Measurements from ENCODE around the gene CEP68. TPM values are rescaled to one million over a fixed set of nuclear protein-coding genes. Genes with fewer than 3 reads are reported as not detected.

Gene CEP68
- total and polyA plus RNA-seq, 2 donors (not counting 1 experiment from before 2014, with no cell fraction given): 8.5 to 12.7 TPM

- TF ChIP-seq CTCF (conservative IDR thresholded peaks at IDR 0.05 in 1 of 2, IDR thresholded peaks at IDR 0.05 in 1 of 2; ENCODE audit: low read depth in 1 of 2, low read length in 2 of 2) (no peak), EZH2 (IDR thresholded peaks at IDR 0.05; ENCODE audit: low read length, missing control alignments) (no peak)
- Histone ChIP-seq H3K36me3 (ENCODE audit: control insufficient read depth, insufficient read depth, low read length) (no peaks in the 10 kb centered on the region), H3K4me2 (ENCODE audit: extremely low read depth, insufficient read depth, low read length) (no peak overlapping the region), H3K27me3 (ENCODE audit: control insufficient read depth, insufficient read depth, low read length) (peaks cover 5% of the 10 kb centered on the region), H3K9ac (ENCODE audit: insufficient read depth, low read length) (no peak overlapping the region), H3K79me2 (ENCODE audit: control insufficient read depth, insufficient read depth, low read length) (no peaks in the 10 kb centered on the region), H2AFZ (ENCODE audit: low read length) (no peak overlapping the region), H3K4me1 (ENCODE audit: control insufficient read depth, extremely low read depth, insufficient read depth, low read length) (no peaks in the 10 kb centered on the region), H3K9me3 (ENCODE audit: control insufficient read depth, insufficient read depth, low read depth, low read length) (no peaks in the 10 kb centered on the region), H3K27ac (ENCODE audit: insufficient read depth, low read length) (no peak overlapping the region), H4K20me1 (ENCODE audit: control insufficient read depth, extremely low read depth, insufficient read depth, low read length) (no peaks in the 10 kb centered on the region), H3K4me3 (replicated peaks in 1 of 4; ENCODE audit: control extremely low read depth in 1 of 4, insufficient read depth in 1 of 4, low read depth in 3 of 4, low read length in 4 of 4) (no peak overlapping the region)
- DNase-seq (ENCODE audit: low read depth in 2 of 2): peak in 1 of 2 donors; percentile 73
These were observed 5.3 kb upstream of the CEP68 start for GRCh38 chr2:65050931-65051330.

- no peak for TF ChIP-seq CTCF (conservative IDR thresholded peaks at IDR 0.05 in 1 of 2, IDR thresholded peaks at IDR 0.05 in 1 of 2; ENCODE audit: low read depth in 1 of 2, low read length in 2 of 2)
- TF ChIP-seq EZH2 (IDR thresholded peaks at IDR 0.05; ENCODE audit: low read length, missing control alignments): no peak
- H3K79me2 ChIP-seq (ENCODE audit: control insufficient read depth, insufficient read depth, low read length): peaks cover 5% of the 10 kb centered on the region
- no peak overlapping the region for H3K4me2 ChIP-seq (ENCODE audit: extremely low read depth, insufficient read depth, low read length)
- H3K4me3 ChIP-seq (replicated peaks in 1 of 4; ENCODE audit: control extremely low read depth in 1 of 4, insufficient read depth in 1 of 4, low read depth in 3 of 4, low read length in 4 of 4): no peak overlapping the region
- H3K9ac ChIP-seq (ENCODE audit: insufficient read depth, low read length): no peak overlapping the region
- DNase-seq (ENCODE audit: low read depth in 2 of 2): no peak
- no peak overlapping the region for H3K27ac ChIP-seq (ENCODE audit: insufficient read depth, low read length)
- no peaks in the 10 kb centered on the region for H4K20me1 ChIP-seq (ENCODE audit: control insufficient read depth, extremely low read depth, insufficient read depth, low read length)
- H3K4me1 ChIP-seq (ENCODE audit: control insufficient read depth, extremely low read depth, insufficient read depth, low read length): peaks cover 5% of the 10 kb centered on the region
- H3K9me3 ChIP-seq (ENCODE audit: control insufficient read depth, insufficient read depth, low read depth, low read length): no peaks in the 10 kb centered on the region
- H2AFZ ChIP-seq (ENCODE audit: low read length): no peak overlapping the region
- H3K36me3 ChIP-seq (ENCODE audit: control insufficient read depth, insufficient read depth, low read length): no peaks in the 10 kb centered on the region
- H3K27me3 ChIP-seq (ENCODE audit: control insufficient read depth, insufficient read depth, low read length): no peaks in the 10 kb centered on the region
These were observed 3.0 kb upstream of the CEP68 start for GRCh38 chr2:65053199-65053598.

- H2AFZ ChIP-seq (ENCODE audit: low read length): no peak overlapping the region
- peaks cover 8% of the 10 kb centered on the region for H3K79me2 ChIP-seq (ENCODE audit: control insufficient read depth, insufficient read depth, low read length)
- H3K27me3 ChIP-seq (ENCODE audit: control insufficient read depth, insufficient read depth, low read length): no peaks in the 10 kb centered on the region
- no peak overlapping the region for H3K4me2 ChIP-seq (ENCODE audit: extremely low read depth, insufficient read depth, low read length)
- TF ChIP-seq CTCF (conservative IDR thresholded peaks at IDR 0.05 in 1 of 2, IDR thresholded peaks at IDR 0.05 in 1 of 2; ENCODE audit: low read depth in 1 of 2, low read length in 2 of 2): no peak
- TF ChIP-seq EZH2 (IDR thresholded peaks at IDR 0.05; ENCODE audit: low read length, missing control alignments): no peak
- no peaks in the 10 kb centered on the region for H3K9me3 ChIP-seq (ENCODE audit: control insufficient read depth, insufficient read depth, low read depth, low read length)
- H3K27ac ChIP-seq (ENCODE audit: insufficient read depth, low read length): no peak overlapping the region
- no peak for DNase-seq (ENCODE audit: low read depth in 2 of 2)
- H4K20me1 ChIP-seq (ENCODE audit: control insufficient read depth, extremely low read depth, insufficient read depth, low read length): no peaks in the 10 kb centered on the region
- H3K4me1 ChIP-seq (ENCODE audit: control insufficient read depth, extremely low read depth, insufficient read depth, low read length): peaks cover 5% of the 10 kb centered on the region
- no peak overlapping the region for H3K9ac ChIP-seq (ENCODE audit: insufficient read depth, low read length)
- H3K4me3 ChIP-seq (replicated peaks in 1 of 4; ENCODE audit: control extremely low read depth in 1 of 4, insufficient read depth in 1 of 4, low read depth in 3 of 4, low read length in 4 of 4): no peak overlapping the region
- no peaks in the 10 kb centered on the region for H3K36me3 ChIP-seq (ENCODE audit: control insufficient read depth, insufficient read depth, low read length)
These were observed 1.3 kb upstream of the CEP68 start for GRCh38 chr2:65054749-65055421.
